Neural cell (in vitro differentiated cells): ENCODE measurements around the gene DSCAM.

ENCODE experiments used
- EP300 ChIP-seq: fragments of 450-650 bp; conservative IDR thresholded peaks from 2 replicates; pipeline ENCODE4 v1.6.1; 2014; ENCODE audit warnings: antibody characterized with exemption, mild to moderate bottlenecking, moderate library complexity; ENCODE audit not compliant: poor library complexity, severe bottlenecking
- EZH2 ChIP-seq: fragments of 200-600, 300-800 bp; shearing (Covaris generic), sonication (generic); IDR thresholded peaks from 2 replicates; pipeline ENCODE4 v1.6.1; 2014; ENCODE audit warnings: antibody characterized with exemption, low read length, borderline replicate concordance, mild to moderate bottlenecking; ENCODE audit not compliant: insufficient read depth, poor library complexity, severe bottlenecking
- MXI1 ChIP-seq: fragments of 450-650 bp; conservative IDR thresholded peaks from 2 replicates; pipeline ENCODE4 v1.6.1; 2014; ENCODE audit warnings: antibody characterized with exemption, mild to moderate bottlenecking; ENCODE audit not compliant: poor library complexity, severe bottlenecking
- POLR2AphosphoS5 ChIP-seq: IDR thresholded peaks from 2 replicates; pipeline ENCODE4 v1.6.1; 2012
- RAD21 ChIP-seq: fragments of 450-650 bp; conservative IDR thresholded peaks from 2 replicates; pipeline ENCODE4 v1.6.1; 2014; ENCODE audit warnings: antibody characterized with exemption, mild to moderate bottlenecking, moderate library complexity
- SMC3 ChIP-seq: fragments of 450-650 bp; conservative IDR thresholded peaks from 2 replicates; pipeline ENCODE4 v1.6.1; 2014; ENCODE audit warnings: antibody characterized with exemption, mild to moderate bottlenecking, moderate library complexity; ENCODE audit not compliant: poor library complexity
- TAF1 ChIP-seq: IDR thresholded peaks from 2 replicates; pipeline ENCODE4 v1.6.1; 2012; ENCODE audit warnings: low read depth
- TF ChIP-seq, protein P1 (sequence below): fragments of 450-650 bp; IDR thresholded peaks from 2 replicates; pipeline ENCODE4 v1.5.1; 2014; ENCODE audit warnings: antibody characterized with exemption, mild to moderate bottlenecking, moderate library complexity; ENCODE audit not compliant: poor library complexity, severe bottlenecking
- TF ChIP-seq, protein P2 (sequence below): IDR thresholded peaks from 2 replicates; pipeline ENCODE4 v1.6.1; 2012; ENCODE audit warnings: borderline replicate concordance

DNA sequence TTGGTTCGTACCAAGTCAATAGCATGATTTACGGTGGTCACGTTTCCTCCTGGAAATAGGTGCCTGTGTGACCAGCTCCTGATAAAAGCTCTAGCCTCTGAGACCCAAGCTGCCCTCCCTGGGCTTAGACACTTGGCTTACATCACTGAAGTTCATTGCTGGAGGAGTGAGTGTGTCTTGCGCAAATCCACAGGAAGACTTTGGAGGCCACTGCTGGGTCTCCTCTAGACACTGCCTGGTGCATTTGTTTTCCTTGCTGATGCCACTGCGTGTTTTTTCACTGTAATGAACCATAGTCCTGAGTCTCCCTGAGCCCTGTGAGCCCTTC lies 230.6 kb downstream of the DSCAM start:
- TF ChIP-seq, protein P1, sequence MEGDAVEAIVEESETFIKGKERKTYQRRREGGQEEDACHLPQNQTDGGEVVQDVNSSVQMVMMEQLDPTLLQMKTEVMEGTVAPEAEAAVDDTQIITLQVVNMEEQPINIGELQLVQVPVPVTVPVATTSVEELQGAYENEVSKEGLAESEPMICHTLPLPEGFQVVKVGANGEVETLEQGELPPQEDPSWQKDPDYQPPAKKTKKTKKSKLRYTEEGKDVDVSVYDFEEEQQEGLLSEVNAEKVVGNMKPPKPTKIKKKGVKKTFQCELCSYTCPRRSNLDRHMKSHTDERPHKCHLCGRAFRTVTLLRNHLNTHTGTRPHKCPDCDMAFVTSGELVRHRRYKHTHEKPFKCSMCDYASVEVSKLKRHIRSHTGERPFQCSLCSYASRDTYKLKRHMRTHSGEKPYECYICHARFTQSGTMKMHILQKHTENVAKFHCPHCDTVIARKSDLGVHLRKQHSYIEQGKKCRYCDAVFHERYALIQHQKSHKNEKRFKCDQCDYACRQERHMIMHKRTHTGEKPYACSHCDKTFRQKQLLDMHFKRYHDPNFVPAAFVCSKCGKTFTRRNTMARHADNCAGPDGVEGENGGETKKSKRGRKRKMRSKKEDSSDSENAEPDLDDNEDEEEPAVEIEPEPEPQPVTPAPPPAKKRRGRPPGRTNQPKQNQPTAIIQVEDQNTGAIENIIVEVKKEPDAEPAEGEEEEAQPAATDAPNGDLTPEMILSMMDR: no peak
- no peak for TF ChIP-seq POLR2AphosphoS5
- TF ChIP-seq EZH2: no peak
- TF ChIP-seq SMC3: no peak
- no peak for TF ChIP-seq TAF1
- no peak for TF ChIP-seq RAD21
- TF ChIP-seq MXI1: no peak
- no peak for TF ChIP-seq EP300
- TF ChIP-seq, protein P2, sequence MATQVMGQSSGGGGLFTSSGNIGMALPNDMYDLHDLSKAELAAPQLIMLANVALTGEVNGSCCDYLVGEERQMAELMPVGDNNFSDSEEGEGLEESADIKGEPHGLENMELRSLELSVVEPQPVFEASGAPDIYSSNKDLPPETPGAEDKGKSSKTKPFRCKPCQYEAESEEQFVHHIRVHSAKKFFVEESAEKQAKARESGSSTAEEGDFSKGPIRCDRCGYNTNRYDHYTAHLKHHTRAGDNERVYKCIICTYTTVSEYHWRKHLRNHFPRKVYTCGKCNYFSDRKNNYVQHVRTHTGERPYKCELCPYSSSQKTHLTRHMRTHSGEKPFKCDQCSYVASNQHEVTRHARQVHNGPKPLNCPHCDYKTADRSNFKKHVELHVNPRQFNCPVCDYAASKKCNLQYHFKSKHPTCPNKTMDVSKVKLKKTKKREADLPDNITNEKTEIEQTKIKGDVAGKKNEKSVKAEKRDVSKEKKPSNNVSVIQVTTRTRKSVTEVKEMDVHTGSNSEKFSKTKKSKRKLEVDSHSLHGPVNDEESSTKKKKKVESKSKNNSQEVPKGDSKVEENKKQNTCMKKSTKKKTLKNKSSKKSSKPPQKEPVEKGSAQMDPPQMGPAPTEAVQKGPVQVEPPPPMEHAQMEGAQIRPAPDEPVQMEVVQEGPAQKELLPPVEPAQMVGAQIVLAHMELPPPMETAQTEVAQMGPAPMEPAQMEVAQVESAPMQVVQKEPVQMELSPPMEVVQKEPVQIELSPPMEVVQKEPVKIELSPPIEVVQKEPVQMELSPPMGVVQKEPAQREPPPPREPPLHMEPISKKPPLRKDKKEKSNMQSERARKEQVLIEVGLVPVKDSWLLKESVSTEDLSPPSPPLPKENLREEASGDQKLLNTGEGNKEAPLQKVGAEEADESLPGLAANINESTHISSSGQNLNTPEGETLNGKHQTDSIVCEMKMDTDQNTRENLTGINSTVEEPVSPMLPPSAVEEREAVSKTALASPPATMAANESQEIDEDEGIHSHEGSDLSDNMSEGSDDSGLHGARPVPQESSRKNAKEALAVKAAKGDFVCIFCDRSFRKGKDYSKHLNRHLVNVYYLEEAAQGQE: no peak
